ENCODE measurements around the gene PINK1.

The PINK1 gene

GRCh38 chr1:20634594-20635084, 1.4 kb downstream of the PINK1 start:
- no peak overlapping the region; the same call in 1 of the 2 replicates for H2AFZ ChIP-seq (ENCODE audit: low read length)
- H3K9ac ChIP-seq (ENCODE audit: low read length): peak overlapping the region; percentile 75; the same call in 1 of the 2 replicates
- H3K79me2 ChIP-seq (ENCODE audit: insufficient read depth, low read length): no peaks in the 10 kb centered on the region
- H3K4me2 ChIP-seq (ENCODE audit: low read length): peak overlapping the region; percentile 95
- no peak overlapping the region for H3K27ac ChIP-seq (ENCODE audit: low read depth, low read length, poor library complexity, severe bottlenecking)
- H3F3A ChIP-seq (ENCODE audit: insufficient read depth, low read length): no peaks in the 10 kb centered on the region; the same call in 1 of the 2 replicates
- no peaks in the 10 kb centered on the region for H3K9me2 ChIP-seq (ENCODE audit: low read depth, low read length)
- H3K27me3 ChIP-seq (ENCODE audit: insufficient read depth, low read length): no peaks in the 10 kb centered on the region
- H3K4me1 ChIP-seq (ENCODE audit: insufficient read depth, low read length, severe bottlenecking): peaks cover 9% of the 10 kb centered on the region
- TF ChIP-seq EZH2 (IDR thresholded peaks at IDR 0.05; ENCODE audit: borderline replicate concordance, low read length) (no peak), CTCF (IDR thresholded peaks at IDR 0.05; ENCODE audit: low read length) (no peak)
- peak overlapping the region; percentile 94 for H3K4me3 ChIP-seq (ENCODE audit: low read depth, low read length, poor library complexity, severe bottlenecking)
- no peaks in the 10 kb centered on the region for H3K36me3 ChIP-seq (ENCODE audit: insufficient read depth, low read length)
- no peaks in the 10 kb centered on the region for H3K9me3 ChIP-seq (ENCODE audit: low read length)
- no peaks in the 10 kb centered on the region for H4K20me1 ChIP-seq (ENCODE audit: insufficient read depth, low read length)

GRCh38 chr1:20636785-20637347, 3.6 kb downstream of the PINK1 start:
- Histone ChIP-seq H3K9ac (ENCODE audit: low read length) (no peak overlapping the region), H3K36me3 (ENCODE audit: insufficient read depth, low read length) (no peaks in the 10 kb centered on the region), H3K9me2 (ENCODE audit: low read depth, low read length) (no peaks in the 10 kb centered on the region), H3F3A (ENCODE audit: insufficient read depth, low read length) (no peaks in the 10 kb centered on the region; the same call in 1 of the 2 replicates), H3K79me2 (ENCODE audit: insufficient read depth, low read length) (no peaks in the 10 kb centered on the region), H4K20me1 (ENCODE audit: insufficient read depth, low read length) (no peaks in the 10 kb centered on the region), H3K27me3 (ENCODE audit: insufficient read depth, low read length) (no peaks in the 10 kb centered on the region; the same call in 1 of the 2 replicates), H2AFZ (ENCODE audit: low read length) (no peak overlapping the region), H3K4me2 (ENCODE audit: low read length) (no peak overlapping the region), H3K27ac (ENCODE audit: low read depth, low read length, poor library complexity, severe bottlenecking) (no peak overlapping the region), H3K9me3 (ENCODE audit: low read length) (no peaks in the 10 kb centered on the region), H3K4me3 (ENCODE audit: low read depth, low read length, poor library complexity, severe bottlenecking) (no peak overlapping the region), H3K4me1 (ENCODE audit: insufficient read depth, low read length, severe bottlenecking) (peaks cover 9% of the 10 kb centered on the region)
- TF ChIP-seq EZH2 (IDR thresholded peaks at IDR 0.05; ENCODE audit: borderline replicate concordance, low read length): no peak
- no peak for TF ChIP-seq CTCF (IDR thresholded peaks at IDR 0.05; ENCODE audit: low read length)

GRCh38 chr1:20640183-20640597, 6.9 kb downstream of the PINK1 start:
- Histone ChIP-seq H3K9me2 (ENCODE audit: low read depth, low read length) (no peaks in the 10 kb centered on the region), H3F3A (ENCODE audit: insufficient read depth, low read length) (no peaks in the 10 kb centered on the region), H3K27ac (ENCODE audit: low read depth, low read length, poor library complexity, severe bottlenecking) (no peak overlapping the region), H3K36me3 (ENCODE audit: insufficient read depth, low read length) (no peaks in the 10 kb centered on the region), H4K20me1 (ENCODE audit: insufficient read depth, low read length) (no peaks in the 10 kb centered on the region), H3K79me2 (ENCODE audit: insufficient read depth, low read length) (no peaks in the 10 kb centered on the region), H3K9ac (ENCODE audit: low read length) (no peak overlapping the region), H2AFZ (ENCODE audit: low read length) (no peak overlapping the region), H3K4me1 (ENCODE audit: insufficient read depth, low read length, severe bottlenecking) (no peaks in the 10 kb centered on the region), H3K27me3 (ENCODE audit: insufficient read depth, low read length) (no peaks in the 10 kb centered on the region; the same call in 1 of the 2 replicates), H3K9me3 (ENCODE audit: low read length) (no peaks in the 10 kb centered on the region), H3K4me2 (ENCODE audit: low read length) (no peak overlapping the region), H3K4me3 (ENCODE audit: low read depth, low read length, poor library complexity, severe bottlenecking) (no peak overlapping the region)
- peak; percentile 83 for TF ChIP-seq CTCF (IDR thresholded peaks at IDR 0.05; ENCODE audit: low read length)
- TF ChIP-seq EZH2 (IDR thresholded peaks at IDR 0.05; ENCODE audit: borderline replicate concordance, low read length): no peak

Data from OCI-LY1 (cell line).